K562 treated with DMSO at 1 percent for 4 hours (cell line): ENCODE results near the gene ACSF3. TPM values are rescaled to one million over a fixed set of nuclear protein-coding genes. Genes with fewer than 3 reads are reported as not detected.

Experiments used
- total RNA-seq: library from RNA; unstranded; fragments of 300-600 nt; gene quantifications from 2 replicates; pipeline ENCODE4 v1.2.3, GENCODE V29; 2022; ENCODE audit not compliant: insufficient read depth

Gene ACSF3
- 22.9 and 35.2 TPM in 2 replicates for total RNA-seq

DNA sequence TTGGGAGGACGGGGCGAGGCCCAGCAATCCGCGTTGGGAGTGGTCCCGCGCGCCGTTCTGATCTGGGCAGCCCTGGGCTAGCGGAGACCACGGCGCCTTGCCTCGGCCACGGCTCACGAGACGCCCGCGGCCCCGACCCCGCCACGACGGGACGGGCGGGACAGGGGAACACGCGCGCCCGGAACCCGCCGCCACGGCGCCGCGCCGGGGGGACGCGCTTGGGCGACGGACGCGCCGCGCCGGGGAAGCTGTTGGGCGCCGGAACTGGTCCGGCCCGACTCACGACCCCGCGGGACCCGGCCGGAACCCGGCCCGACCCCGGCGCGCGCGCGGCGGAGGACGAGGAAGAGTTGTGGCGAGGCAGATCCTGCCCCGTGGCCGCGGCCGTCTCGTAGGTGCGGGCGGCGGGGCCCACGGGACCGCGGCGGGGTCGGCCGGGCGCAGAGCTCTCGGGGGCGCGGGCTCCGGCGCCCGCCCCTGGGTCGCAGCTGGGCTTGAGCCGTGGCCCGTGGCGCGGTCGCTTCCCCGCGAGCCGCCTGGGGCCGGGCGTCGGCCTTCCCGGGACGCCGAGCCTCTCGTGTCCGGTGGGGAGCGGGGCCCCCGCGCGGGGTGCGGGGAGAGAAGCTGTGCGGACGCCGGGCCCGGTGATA is at the start of gene ACSF3:
TSS of gene ACSF3 (plus strand) at position 251 of the 650 bp plus-strand sequence. CDS start 6,830 bp downstream, outside the sequence.

DNA sequence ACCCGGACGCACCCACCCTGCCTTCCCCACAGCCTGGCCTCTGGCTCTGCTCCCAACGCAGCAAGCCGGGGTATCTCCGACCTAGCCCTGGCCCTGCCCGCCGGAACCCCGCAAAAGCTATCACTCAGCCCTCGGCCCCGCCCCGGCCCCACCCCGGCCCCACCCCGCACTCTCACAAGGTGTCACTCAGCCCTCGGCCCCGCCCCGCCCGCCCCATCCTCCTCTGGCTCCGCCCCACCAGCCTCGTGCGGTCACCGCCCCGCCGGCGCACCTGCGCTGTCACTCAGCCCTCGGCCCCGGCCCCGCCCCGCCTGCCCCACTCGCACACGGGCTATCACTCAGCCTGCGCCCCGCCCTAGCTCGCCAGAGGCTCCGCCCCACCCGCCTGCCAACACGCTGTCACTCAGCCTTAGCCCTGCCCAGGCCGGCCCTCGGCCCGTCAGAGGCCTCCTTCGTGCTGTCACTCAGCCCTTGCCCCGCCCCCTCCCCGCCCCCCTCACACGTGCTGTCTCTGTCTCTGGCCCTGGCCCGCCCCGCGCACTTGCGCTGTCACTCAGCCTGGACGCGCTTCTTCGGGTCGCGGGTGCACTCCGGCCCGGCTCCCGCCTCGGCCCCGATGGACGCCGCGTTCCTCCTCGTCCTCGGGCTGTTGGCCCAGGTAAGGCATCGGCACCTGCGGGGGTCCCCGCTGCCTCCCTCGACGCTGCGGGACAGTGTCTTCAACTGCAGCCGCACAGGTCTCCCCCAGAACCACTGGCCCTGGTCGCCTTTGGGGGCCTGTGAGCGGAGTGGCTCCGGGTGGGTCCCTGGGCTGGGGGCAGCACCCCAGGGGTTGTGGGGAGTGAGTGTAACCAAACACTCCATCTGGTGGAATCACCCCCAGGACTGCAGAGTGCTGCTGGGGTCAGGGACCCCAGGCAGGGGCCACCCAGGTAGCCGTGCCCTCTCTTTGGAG is 77.8 kb downstream of the ACSF3 start, which contains the start of gene CDH15:
TSS of gene CDH15 (plus strand) at position 533 of the 955 bp plus-strand sequence. CDS start at position 617, 84 bp downstream.

DNA sequence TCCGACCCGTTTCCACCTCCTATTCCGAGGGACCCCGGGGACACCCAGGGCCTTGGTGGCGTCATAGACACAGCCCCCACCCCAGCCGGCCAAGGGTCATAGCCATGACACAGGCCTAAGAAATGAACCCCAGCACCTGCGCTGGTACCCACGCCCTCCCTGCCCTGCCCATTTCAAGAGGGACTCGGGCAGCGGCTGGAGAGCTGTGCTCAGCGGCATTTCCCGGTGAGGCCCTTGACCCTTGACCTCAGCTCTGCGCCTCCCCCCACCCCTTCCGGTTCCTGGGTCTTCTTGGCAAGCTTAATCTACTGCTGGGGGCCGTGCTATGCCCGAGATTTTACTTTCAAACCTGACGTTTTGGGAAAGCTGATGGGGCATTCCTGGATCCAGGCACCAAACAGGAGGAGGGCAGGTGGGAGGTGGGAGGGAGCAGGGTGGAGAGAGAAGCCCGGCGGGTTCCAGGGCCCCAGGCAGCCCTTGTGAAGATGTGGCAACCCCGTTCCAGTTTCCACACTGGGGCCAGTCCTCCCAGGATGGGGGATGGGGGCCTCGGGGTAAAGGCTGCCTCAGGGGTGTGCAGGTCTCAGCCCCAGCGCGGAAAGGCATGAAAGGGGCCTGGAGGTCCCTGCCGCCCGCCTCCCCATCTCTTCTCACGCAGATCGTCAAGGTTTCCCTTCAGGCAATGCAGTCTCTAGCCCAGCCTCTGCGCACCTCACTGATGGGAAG is 106.6 kb downstream of the ACSF3 start, which contains the start of gene SLC22A31:
TSS of gene SLC22A31 (minus strand) at position 414 of the 726 bp plus-strand sequence. CDS start at position 378, 36 bp downstream.

Other genes with a start within 250 kb of the ACSF3 start
- 10.0 and 10.5 TPM in 2 replicates for gene GALNS, start 236.9 kb upstream of the ACSF3 start, total RNA-seq
- gene TRAPPC2L, start 236.7 kb upstream of the ACSF3 start, total RNA-seq, result 48.4 and 59.9 TPM in 2 replicates
- 1.9 TPM in 1 of 2 replicates, not detected in the other for gene PABPN1L, start 227.2 kb upstream of the ACSF3 start, total RNA-seq
- gene CBFA2T3, start 116.6 kb upstream of the ACSF3 start, total RNA-seq, result 13.8 and 28.6 TPM in 2 replicates
- not detected in 2 replicates for gene CDH15, start 77.9 kb downstream of the ACSF3 start, total RNA-seq
- gene SLC22A31, start 106.7 kb downstream of the ACSF3 start, total RNA-seq, result not detected in 2 replicates
- gene ZNF778, start 123.9 kb downstream of the ACSF3 start, total RNA-seq, result 1.9 and 12.8 TPM in 2 replicates